ENCODE measurements around the gene IL34.

IL34 gene

DNA sequence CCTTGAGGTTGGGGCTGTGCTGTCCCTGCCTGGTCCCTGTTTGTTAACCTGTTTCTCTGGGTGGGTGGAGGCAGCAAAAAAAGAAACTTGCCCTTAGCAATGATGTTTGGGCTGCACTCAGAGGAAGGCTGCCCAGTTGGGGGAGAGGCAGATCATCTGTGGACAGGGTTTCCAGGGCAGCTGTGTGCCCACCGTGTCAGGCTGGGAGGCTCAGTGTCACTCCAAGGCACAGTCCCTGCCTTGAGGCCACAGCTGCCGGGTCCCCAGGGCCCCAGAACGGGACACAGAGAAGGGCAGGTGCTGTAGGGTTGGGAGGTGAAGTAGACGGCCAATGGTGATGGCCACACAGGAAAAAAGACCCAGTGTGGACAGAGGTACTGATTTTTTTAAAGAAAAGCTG is 3.9 kb downstream of the IL34 start:
- no peaks in the 10 kb centered on the region for H3K36me3 ChIP-seq (ENCODE audit: control insufficient read depth, insufficient read depth, low read length)
- H3K4me1 ChIP-seq (ENCODE audit: control insufficient read depth, insufficient read depth, low read length), result peaks cover 16% of the 10 kb centered on the region
- no peak overlapping the region for H3K27ac ChIP-seq (ENCODE audit: low read depth, low read length)
- H3K9me3 ChIP-seq (ENCODE audit: control insufficient read depth, insufficient read depth, low read depth, low read length), result peaks cover 5% of the 10 kb centered on the region; the same call in 1 of the 2 replicates
- no peaks in the 10 kb centered on the region for H3K27me3 ChIP-seq (ENCODE audit: control insufficient read depth, insufficient read depth, low read length)
- H3K9ac ChIP-seq (ENCODE audit: low read length), result no peak overlapping the region
- H3K4me3 ChIP-seq (ENCODE audit: low read depth, low read length), result no peak overlapping the region

DNA sequence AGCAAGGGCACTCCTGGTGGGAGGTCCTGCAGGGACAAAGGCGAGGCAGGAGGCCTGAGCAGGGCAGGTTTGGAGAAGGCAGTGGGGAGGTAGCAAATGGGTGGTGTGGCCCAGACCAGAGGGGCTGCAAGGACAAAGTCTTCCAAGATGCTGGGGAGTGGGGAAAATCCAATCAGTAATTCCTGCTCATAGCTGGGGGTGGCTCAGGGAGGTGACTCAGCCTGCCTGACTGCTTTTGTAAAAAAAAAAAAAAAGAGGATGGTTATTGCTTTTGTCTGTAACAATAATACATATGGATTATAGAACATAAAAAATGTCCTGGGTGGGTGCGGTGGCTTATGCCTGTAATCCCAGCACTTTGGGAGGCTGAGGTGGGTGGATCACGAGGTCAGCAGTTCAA is 5.2 kb downstream of the IL34 start:
- Histone ChIP-seq H3K9ac (ENCODE audit: low read length) (no peak overlapping the region), H3K27ac (ENCODE audit: low read depth, low read length) (no peak overlapping the region), H3K27me3 (ENCODE audit: control insufficient read depth, insufficient read depth, low read length) (no peaks in the 10 kb centered on the region)

DNA sequence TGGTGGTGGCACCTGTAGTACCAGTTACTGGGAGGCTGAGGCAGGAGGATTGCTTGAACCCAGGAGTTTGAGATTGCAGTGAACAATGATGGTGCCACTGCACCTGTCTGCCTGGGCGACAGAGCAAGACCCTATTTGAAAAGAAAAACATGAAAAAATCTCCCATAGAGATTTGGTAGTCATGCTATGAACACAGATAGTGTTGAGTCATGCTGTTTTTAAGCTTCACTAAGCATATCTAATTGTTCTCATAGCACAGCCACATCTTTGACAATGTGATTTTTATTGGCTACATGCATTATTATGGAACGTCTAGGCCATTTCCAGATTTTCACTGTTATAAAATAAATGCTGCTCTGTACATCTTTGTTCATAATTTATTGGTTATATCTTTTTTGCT is 6.0 kb downstream of the IL34 start:
- Histone ChIP-seq H3K36me3 (ENCODE audit: control insufficient read depth, insufficient read depth, low read length) (no peaks in the 10 kb centered on the region), H3K4me1 (ENCODE audit: control insufficient read depth, insufficient read depth, low read length) (peaks cover 16% of the 10 kb centered on the region), H3K9ac (ENCODE audit: low read length) (no peak overlapping the region), H3K9me3 (ENCODE audit: control insufficient read depth, insufficient read depth, low read depth, low read length) (peaks cover 5% of the 10 kb centered on the region; the same call in 1 of the 2 replicates), H3K4me3 (ENCODE audit: low read depth, low read length) (no peak overlapping the region), H3K27me3 (ENCODE audit: control insufficient read depth, insufficient read depth, low read length) (no peaks in the 10 kb centered on the region), H3K27ac (ENCODE audit: low read depth, low read length) (no peak overlapping the region)

More for the DNA sequence above, 5.2 kb downstream of the IL34 start:
- peaks cover 16% of the 10 kb centered on the region for H3K4me1 ChIP-seq (ENCODE audit: control insufficient read depth, insufficient read depth, low read length)
- H3K9me3 ChIP-seq (ENCODE audit: control insufficient read depth, insufficient read depth, low read depth, low read length), result peaks cover 5% of the 10 kb centered on the region; the same call in 1 of the 2 replicates
- H3K36me3 ChIP-seq (ENCODE audit: control insufficient read depth, insufficient read depth, low read length), result no peaks in the 10 kb centered on the region
- no peak overlapping the region for H3K4me3 ChIP-seq (ENCODE audit: low read depth, low read length)

DNA sequence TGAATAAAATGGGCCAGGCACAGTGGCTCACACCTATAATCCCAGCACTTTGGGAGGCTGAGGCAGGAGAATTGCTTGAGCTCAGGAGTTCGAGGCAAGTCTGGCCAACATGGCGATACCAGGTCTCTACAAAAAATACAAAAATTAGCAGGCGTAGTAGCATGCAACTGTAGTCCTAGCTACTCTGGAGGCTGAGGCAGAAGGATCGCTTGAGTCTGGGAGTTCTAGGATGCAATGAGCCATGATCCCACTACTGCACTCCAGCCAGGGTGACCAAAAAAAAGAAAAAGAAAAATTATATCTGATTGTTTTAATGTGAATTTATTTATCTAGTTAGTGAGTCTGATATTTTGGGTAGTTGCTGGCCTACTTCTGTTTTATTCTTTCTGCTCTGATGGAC is 7.0 kb downstream of the IL34 start:
- Histone ChIP-seq H3K9ac (ENCODE audit: low read length) (no peak overlapping the region), H3K27ac (ENCODE audit: low read depth, low read length) (no peak overlapping the region), H3K4me1 (ENCODE audit: control insufficient read depth, insufficient read depth, low read length) (peaks cover 16% of the 10 kb centered on the region), H3K9me3 (ENCODE audit: control insufficient read depth, insufficient read depth, low read depth, low read length) (peaks cover 5% of the 10 kb centered on the region; the same call in 1 of the 2 replicates), H3K36me3 (ENCODE audit: control insufficient read depth, insufficient read depth, low read length) (no peaks in the 10 kb centered on the region), H3K4me3 (ENCODE audit: low read depth, low read length) (no peak overlapping the region), H3K27me3 (ENCODE audit: control insufficient read depth, insufficient read depth, low read length) (no peaks in the 10 kb centered on the region)

DNA sequence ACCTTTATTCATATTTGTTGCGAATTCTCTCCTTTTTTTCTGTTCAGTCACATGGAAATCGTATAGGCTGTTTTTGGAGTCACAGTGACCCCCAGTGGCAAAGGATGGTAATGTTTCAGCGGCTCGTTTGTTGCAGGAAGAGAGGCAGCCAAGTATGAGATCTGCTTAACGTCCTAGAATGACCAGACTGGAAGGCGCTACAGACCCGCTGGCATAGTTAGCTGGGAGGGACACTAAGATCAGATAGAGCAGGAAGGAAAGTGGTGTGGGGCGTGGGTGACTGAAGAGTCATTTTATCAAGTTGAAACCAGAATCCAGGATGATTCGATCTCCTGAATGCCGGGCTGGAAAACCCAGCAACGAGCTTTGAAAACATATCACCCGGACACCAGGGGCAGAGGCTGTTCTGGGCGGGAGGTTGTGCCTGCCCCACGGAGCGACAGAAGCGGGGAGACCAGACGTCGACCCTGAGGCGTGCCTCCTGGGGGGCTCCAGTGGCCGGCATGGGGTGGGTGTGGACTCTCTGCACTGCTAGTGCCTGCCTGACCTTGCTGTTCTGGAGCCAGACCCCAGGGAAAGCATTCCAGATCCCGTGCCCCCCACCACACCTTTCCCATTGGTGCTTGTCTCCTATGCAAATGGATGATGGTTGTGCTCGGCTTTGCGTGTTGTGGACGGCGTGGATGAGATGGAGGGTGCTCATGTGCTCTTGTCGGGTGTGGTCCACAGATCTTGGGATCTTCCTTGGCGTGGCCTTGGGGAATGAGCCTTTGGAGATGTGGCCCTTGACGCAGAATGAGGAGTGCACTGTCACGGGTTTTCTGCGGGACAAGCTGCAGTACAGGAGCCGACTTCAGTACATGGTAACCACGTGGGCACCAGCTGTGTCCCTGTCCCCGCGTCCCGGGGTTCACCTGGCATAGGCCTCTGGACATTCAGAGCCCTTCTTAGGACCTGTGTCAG is 7.7 kb downstream of the IL34 start:
- Histone ChIP-seq H3K9ac (ENCODE audit: low read length) (no peak overlapping the region), H3K4me1 (ENCODE audit: control insufficient read depth, insufficient read depth, low read length) (peaks cover 15% of the 10 kb centered on the region)

DNA sequence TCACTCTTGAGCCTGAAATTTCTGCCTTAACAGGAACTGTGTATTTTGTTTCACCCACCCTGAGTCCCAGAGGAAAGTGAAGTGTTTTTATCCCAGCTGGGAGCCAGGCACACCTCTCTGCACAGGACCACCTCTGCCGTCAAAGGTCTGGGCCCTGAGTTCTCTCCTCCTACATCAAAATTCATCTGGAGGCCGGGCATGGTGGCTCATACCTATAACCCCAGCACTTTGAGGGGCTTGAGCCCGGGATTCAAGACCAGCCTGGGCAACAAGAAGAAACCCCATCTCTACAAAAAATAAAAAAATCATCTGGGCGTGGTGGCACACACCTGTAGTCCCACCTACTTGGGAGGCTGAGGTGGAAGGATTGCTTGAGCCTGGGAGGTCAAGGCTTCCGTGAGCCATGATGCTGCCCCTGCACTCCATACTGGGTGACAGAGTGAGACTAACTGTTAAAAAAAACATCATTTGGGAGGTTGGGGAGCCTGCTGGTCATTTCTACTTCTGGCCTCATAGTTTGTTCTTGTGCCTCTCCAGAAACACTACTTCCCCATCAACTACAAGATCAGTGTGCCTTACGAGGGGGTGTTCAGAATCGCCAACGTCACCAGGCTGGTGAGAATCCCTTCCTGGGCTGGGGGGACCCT is 9.8 kb downstream of the IL34 start:
- Histone ChIP-seq H3K9ac (ENCODE audit: low read length) (no peak overlapping the region), H3K9me3 (ENCODE audit: control insufficient read depth, insufficient read depth, low read depth, low read length) (no peaks in the 10 kb centered on the region), H3K4me1 (ENCODE audit: control insufficient read depth, insufficient read depth, low read length) (peaks cover 12% of the 10 kb centered on the region), H3K27ac (ENCODE audit: low read depth, low read length) (no peak overlapping the region), H3K36me3 (ENCODE audit: control insufficient read depth, insufficient read depth, low read length) (no peaks in the 10 kb centered on the region), H3K27me3 (ENCODE audit: control insufficient read depth, insufficient read depth, low read length) (no peaks in the 10 kb centered on the region), H3K4me3 (ENCODE audit: low read depth, low read length) (no peak overlapping the region)

More for the DNA sequence above, 7.7 kb downstream of the IL34 start:
- H3K9me3 ChIP-seq (ENCODE audit: control insufficient read depth, insufficient read depth, low read depth, low read length), result no peaks in the 10 kb centered on the region; the same call in 1 of the 2 replicates
- H3K27ac ChIP-seq (ENCODE audit: low read depth, low read length), result no peak overlapping the region
- no peak overlapping the region for H3K4me3 ChIP-seq (ENCODE audit: low read depth, low read length)
- no peaks in the 10 kb centered on the region for H3K36me3 ChIP-seq (ENCODE audit: control insufficient read depth, insufficient read depth, low read length)
- no peaks in the 10 kb centered on the region for H3K27me3 ChIP-seq (ENCODE audit: control insufficient read depth, insufficient read depth, low read length)

DNA sequence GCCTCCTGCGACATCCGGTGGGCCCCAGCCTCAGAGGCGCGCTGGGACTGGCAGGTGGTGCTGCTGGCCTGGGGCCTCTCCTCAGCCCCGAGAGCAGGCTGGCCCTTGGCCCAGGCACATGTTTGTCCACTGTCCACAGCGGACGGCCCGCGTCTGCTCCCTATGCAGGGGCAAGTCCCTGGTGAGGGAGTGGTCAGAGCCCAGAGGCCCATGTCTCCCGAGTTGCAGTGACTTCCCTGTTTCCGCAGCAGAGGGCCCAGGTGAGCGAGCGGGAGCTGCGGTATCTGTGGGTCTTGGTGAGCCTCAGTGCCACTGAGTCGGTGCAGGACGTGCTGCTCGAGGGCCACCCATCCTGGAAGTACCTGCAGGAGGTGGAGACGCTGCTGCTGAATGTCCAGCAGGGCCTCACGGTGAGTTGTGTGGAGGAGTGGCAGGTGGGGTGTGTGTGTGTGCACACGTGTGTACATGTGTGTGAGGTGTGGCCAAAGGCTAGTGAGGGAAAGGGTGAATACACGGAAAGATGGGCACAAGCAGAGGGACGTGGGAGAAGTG is 10.4 kb downstream of the IL34 start:
- Histone ChIP-seq H3K9ac (ENCODE audit: low read length) (no peak overlapping the region), H3K9me3 (ENCODE audit: control insufficient read depth, insufficient read depth, low read depth, low read length) (no peaks in the 10 kb centered on the region), H3K27ac (ENCODE audit: low read depth, low read length) (no peak overlapping the region), H3K36me3 (ENCODE audit: control insufficient read depth, insufficient read depth, low read length) (no peaks in the 10 kb centered on the region), H3K27me3 (ENCODE audit: control insufficient read depth, insufficient read depth, low read length) (no peaks in the 10 kb centered on the region), H3K4me1 (ENCODE audit: control insufficient read depth, insufficient read depth, low read length) (peaks cover 10% of the 10 kb centered on the region), H3K4me3 (ENCODE audit: low read depth, low read length) (no peak overlapping the region)

DNA sequence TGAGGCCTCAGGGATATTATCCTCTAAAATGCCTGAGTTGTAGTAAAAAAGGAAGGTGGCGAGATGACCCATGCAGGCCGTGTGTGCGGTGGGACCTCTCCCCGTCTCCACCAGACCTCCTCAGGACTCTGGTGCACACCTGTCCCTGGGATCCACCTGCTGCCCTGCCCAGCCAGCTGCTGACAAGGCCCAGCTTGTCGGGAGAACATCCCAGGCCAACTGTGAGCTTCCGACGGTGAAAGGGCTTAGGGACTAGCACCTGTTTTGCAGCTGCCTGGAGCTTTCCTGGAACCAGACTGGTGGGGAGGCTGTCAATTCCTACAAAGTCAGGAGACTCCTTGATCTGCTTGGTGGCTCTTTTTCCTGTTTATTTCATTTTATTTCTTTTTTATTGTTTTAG is 11.6 kb downstream of the IL34 start:
- no peak overlapping the region for H3K4me3 ChIP-seq (ENCODE audit: low read depth, low read length)
- peaks cover 10% of the 10 kb centered on the region for H3K4me1 ChIP-seq (ENCODE audit: control insufficient read depth, insufficient read depth, low read length)
- H3K9ac ChIP-seq (ENCODE audit: low read length), result no peak overlapping the region
- no peaks in the 10 kb centered on the region; the same call in 1 of the 2 replicates for H3K36me3 ChIP-seq (ENCODE audit: control insufficient read depth, insufficient read depth, low read length)
- H3K27ac ChIP-seq (ENCODE audit: low read depth, low read length), result no peak overlapping the region
- H3K27me3 ChIP-seq (ENCODE audit: control insufficient read depth, insufficient read depth, low read length), result no peaks in the 10 kb centered on the region
- no peaks in the 10 kb centered on the region for H3K9me3 ChIP-seq (ENCODE audit: control insufficient read depth, insufficient read depth, low read depth, low read length)

DNA sequence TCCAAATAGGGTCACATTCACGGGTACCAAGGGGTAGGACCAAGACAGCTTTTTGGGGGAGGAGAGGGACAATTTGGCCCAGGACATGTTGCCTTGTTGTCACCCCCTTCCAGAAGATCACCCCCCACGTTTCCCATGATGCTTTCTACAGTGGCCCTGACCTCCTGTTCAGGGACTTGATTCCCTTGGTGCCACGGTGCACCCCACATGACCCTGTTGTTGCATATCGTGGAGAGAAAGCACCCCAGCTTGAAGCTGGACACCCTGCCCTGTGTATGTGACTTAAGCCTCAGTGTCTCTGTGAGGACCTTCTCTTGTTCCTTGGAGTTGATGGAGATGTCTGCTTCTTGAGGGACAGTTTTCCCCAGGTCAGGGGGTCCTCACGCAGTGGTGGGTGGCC is 12.6 kb downstream of the IL34 start:
- Histone ChIP-seq H3K4me1 (ENCODE audit: control insufficient read depth, insufficient read depth, low read length) (peaks cover 8% of the 10 kb centered on the region), H3K27me3 (ENCODE audit: control insufficient read depth, insufficient read depth, low read length) (no peaks in the 10 kb centered on the region), H3K9me3 (ENCODE audit: control insufficient read depth, insufficient read depth, low read depth, low read length) (no peaks in the 10 kb centered on the region), H3K9ac (ENCODE audit: low read length) (no peak overlapping the region), H3K27ac (ENCODE audit: low read depth, low read length) (no peak overlapping the region), H3K4me3 (ENCODE audit: low read depth, low read length) (no peak overlapping the region), H3K36me3 (ENCODE audit: control insufficient read depth, insufficient read depth, low read length) (peaks cover 6% of the 10 kb centered on the region)

DNA sequence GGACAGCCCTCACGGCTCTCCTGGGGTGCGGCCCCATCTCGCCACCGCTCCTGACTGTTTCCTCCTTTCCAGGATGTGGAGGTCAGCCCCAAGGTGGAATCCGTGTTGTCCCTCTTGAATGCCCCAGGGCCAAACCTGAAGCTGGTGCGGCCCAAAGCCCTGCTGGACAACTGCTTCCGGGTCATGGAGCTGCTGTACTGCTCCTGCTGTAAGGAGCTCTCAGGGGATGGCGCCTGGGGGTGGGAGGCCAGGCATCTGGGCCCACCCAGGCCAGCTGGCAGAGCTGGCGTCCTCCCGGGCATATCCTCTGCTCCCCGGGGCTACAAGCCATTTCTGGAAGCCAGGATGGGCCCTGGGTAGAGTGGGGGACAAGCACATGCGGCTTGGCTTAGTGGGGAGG is 13.2 kb downstream of the IL34 start:
- no peak overlapping the region for H3K4me3 ChIP-seq (ENCODE audit: low read depth, low read length)
- H3K9me3 ChIP-seq (ENCODE audit: control insufficient read depth, insufficient read depth, low read depth, low read length), result no peaks in the 10 kb centered on the region
- no peak overlapping the region for H3K9ac ChIP-seq (ENCODE audit: low read length)
- H3K36me3 ChIP-seq (ENCODE audit: control insufficient read depth, insufficient read depth, low read length), result peaks cover 12% of the 10 kb centered on the region
- 0 out of 2 replicates have a peak, but pooled peaks cover 3% of the 10 kb centered on the region for H3K4me1 ChIP-seq (ENCODE audit: control insufficient read depth, insufficient read depth, low read length)
- no peak overlapping the region for H3K27ac ChIP-seq (ENCODE audit: low read depth, low read length)
- no peaks in the 10 kb centered on the region for H3K27me3 ChIP-seq (ENCODE audit: control insufficient read depth, insufficient read depth, low read length)

Data from HUES6 (cell line).